ENCODE results near the gene GPR132.
"Not testable (repeated sequence)": the region's sequence is repeated elsewhere in the genome, so short reads cannot be mapped to it uniquely, and the experiment has no call there.

Gene GPR132

GRCh38 chr14:105091517-105092170 is 26.4 kb upstream of the GPR132 start:
- in situ Hi-C loops (cut with HindIII; ENCODE audit: low sequenced_read_pairs) = no loop called here

- in situ Hi-C loops (cut with HindIII; ENCODE audit: low sequenced_read_pairs) = no loop called here
These were observed 25.9 kb upstream of the GPR132 start for GRCh38 chr14:105091054-105091516.

- in situ Hi-C loops (cut with HindIII; ENCODE audit: low sequenced_read_pairs) = no loop called here
These were observed 25.3 kb upstream of the GPR132 start for GRCh38 chr14:105090493-105091053.

DNA sequence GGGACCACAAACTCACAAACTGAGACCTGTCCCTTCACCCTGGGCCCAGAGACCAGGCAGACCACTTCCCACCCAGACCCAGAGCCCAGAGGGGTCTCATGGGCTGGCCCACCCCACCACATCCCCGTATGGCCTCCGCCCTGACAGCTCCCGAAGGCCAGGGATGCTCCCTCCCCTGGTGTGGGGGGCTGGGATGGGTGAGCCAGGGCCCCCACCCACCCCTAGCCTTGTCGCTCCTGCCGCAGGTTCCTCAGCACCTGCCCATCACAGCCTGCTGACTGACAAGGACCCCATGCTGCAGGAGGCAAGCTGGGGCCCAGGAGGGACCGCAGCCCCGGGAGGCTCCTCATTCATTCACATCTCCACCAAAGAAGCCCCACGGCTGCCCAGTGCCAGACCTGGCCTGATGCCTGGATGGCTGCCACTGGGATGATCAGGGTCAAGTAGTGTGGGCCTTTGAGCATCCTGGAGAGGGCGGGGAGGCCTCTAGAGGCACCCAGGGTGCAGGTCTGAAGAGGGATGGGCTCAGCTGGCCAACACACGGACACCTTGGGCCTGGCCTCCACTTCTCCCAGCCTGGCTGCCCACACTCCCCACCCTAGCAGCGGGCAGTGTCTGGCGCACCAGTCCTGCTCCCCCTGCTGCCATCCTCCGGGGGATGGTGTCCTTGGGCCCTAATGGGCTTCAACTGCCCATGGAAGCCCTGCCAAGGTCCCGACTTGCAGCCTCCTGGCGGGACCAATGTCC is 24.7 kb upstream of the GPR132 start:
- in situ Hi-C loops (cut with HindIII; ENCODE audit: low sequenced_read_pairs) = no loop called here

DNA sequence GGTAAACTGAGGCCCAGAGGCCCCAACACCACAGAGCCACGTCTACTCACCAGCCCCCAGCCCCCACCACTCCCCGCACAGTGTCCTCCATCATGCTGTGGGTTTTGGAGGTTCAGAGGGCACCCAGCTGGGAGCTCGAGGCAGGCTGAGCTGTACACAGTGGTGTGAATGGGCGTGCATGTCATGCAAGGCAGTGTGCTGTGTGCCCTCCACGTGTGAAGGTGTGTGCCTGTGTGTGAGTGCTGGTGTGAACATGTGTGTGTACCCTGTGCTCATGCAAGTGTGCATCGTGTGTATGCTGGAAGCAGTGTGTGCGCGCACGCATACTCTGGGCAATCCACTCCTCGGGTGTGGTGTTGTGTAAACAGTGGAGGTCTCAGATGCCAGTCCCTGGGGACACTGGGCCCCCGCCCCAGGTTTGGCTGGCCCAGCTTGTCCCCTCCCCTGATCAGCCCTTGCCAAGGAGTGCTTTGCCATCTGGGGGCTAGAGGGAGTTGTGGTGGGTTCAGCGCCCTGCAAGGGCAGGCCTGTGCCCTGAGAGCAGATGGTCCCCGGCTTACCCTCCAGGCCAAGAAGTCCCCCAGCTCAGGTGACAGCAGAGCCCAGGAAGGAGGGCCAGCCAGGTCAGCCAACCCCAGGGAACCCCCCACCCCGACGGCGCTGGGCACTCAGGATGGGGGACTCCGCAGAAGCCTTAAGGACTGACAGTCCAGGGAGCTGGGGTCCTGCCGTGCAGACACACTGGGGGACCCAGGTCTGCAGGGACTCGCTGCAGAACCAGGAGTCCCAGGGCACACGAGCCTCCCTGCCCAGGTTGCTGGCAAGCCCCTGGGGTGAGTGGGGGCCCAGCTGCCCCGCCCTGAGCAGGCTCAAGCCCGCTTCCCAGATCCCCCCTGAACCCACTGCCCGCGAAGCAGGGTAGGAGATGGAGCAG is 23.8 kb upstream of the GPR132 start:
- in situ Hi-C loops (cut with HindIII; ENCODE audit: low sequenced_read_pairs) = no loop called here

DNA sequence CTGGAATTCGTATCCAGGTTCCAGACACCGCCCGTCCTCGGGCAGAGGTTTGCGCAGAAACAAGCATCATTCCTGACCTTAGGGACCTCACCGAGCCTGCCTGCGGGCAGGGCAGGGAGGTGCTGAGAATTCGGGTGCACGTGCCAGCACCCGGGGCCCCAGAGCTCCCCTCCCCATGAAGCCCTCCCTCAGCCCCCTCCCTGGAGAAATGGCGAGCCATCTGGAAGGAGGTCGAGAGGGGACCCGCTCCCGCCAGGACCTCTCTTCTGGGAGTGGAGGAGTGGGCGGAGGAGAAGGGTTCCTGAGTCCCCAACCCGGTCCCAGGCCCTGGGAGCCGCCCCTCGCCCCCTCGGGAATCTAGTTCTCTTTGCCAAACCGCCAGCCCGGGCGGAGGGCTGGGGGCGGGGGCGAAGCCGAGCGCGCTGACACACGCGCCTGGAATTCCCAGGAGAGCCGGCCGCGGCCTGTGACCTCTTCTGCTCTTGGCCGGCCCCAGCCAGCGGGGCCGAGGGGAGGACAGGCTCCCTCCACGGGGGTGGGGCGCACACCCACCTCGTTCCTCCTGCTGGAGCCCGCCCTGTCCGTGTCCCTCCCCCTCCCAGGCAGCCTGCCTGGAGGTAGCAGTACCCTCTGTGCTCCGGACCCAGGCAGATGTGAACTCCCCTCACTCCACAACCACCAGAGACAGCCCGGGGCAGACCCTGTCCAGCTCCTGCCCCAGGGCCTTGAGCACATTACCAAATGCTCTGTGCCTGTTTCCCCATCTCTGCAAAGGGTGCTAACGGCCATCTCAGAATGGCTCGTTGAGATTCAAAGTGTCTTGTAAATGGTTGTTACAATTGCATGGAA is 23.0 kb upstream of the GPR132 start:
- in situ Hi-C loops (cut with HindIII; ENCODE audit: low sequenced_read_pairs) = no loop called here

DNA sequence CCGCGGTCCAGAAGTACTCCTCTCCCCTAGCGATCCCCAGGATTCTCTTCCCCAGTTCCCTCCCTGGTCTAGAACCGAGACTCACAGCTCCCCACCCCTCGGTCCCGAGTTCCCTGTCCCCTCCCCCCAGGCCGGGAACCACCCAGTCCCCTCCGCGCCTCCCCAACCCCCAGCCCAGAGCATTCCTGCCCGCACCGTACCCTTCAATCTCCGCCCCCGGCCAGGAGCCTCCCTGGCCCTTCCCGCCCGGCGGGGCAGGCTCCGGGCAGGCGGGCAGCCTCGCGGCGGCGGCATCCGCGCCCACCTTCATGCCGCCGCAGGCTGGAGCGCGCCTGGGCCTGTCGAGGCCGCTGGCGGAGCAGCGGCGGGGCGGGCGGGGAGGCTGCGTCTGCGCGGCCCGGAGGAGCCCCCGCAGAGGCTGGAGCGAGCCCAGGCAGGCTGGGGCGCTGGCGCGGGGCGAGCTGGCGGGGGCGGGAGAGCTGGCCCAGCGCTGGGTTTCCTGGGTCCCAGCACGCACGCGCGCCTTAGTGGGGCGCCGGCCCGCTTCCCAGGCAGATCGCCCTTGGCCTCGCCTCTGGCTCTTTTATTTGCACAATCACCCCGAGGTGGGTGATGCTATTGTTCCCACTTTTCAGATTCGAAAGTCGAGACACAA is 22.2 kb upstream of the GPR132 start:
- in situ Hi-C loops (cut with HindIII; ENCODE audit: low sequenced_read_pairs) = no loop called here

- in situ Hi-C loops (cut with HindIII; ENCODE audit: low sequenced_read_pairs) = no loop called here
These were observed 21.6 kb upstream of the GPR132 start for GRCh38 chr14:105086833-105087307.

GRCh38 chr14:105085766-105086165 is 20.5 kb upstream of the GPR132 start:
- in situ Hi-C loops (cut with HindIII; ENCODE audit: low sequenced_read_pairs) = no loop called here

- in situ Hi-C loops (cut with HindIII; ENCODE audit: low sequenced_read_pairs) = no loop called here
These were observed 19.7 kb upstream of the GPR132 start for GRCh38 chr14:105084741-105085571.

- in situ Hi-C loops (cut with HindIII; ENCODE audit: low sequenced_read_pairs) = no loop called here
These were observed 18.9 kb upstream of the GPR132 start for GRCh38 chr14:105083926-105084685.

DNA sequence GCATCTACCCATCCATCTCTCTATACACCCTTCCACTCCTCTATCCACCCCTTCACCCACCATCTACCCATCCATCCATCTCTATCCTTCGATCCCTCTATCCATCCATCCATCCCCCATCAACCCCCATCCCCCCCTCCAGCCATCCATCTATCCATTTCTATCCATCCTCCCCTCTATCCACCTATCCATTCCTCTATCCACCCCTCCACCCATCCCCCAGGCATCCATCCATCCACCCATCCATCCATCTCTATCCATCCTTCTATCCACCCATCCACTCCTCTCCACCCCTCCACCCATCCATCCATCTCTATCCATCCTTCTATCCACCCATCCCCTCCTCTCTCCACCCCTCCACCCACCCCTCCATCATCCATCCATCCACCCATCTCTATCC is 17.5 kb upstream of the GPR132 start:
- in situ Hi-C loops (cut with HindIII; ENCODE audit: low sequenced_read_pairs) = no loop called here

DNA sequence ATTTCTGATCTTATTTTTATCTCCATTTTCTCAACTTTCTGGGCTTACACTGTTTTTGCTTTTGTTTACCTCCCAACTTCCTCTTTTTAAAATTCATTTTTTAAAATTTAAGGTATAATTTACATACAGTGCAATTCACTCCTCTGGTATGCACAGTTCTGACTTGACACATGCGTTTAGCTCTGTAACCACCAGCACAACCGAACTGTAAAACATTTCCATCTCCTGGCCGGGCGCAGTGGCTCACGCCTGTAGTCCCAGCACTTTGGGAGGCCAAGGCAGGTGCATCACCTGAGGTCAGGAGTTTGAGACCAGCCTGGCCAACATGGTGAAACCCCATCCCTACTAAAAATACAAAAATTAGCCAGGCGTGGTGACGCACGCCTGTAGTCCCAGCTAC is 16.2 kb upstream of the GPR132 start:
- in situ Hi-C loops (cut with HindIII; ENCODE audit: low sequenced_read_pairs) = not testable (repeated sequence)

- in situ Hi-C loops (cut with HindIII; ENCODE audit: low sequenced_read_pairs) = no loop called here
These were observed 14.9 kb upstream of the GPR132 start for GRCh38 chr14:105080161-105080560.

DNA sequence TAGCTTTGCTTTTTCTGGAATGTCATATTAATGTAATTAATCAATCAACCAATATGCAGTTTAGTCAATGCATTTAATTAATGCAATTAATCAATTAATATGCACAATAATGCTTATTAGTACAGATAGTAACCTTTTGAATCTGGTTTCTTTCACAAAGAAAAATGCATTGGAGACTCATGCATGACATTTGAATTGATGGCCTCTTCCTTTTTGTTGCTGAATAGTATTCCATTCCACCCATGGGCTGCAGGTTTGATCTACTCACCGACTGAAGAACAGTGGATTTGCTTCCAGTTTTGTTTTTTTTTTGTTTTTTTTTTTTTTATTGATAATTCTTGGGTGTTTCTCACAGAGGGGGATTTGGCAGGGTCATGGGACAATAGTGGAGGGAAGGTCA is 13.1 kb upstream of the GPR132 start:
- in situ Hi-C loops (cut with HindIII; ENCODE audit: low sequenced_read_pairs) = no loop called here

GRCh38 chr14:105077649-105077995 is 12.4 kb upstream of the GPR132 start:
- in situ Hi-C loops (cut with HindIII; ENCODE audit: low sequenced_read_pairs) = no loop called here

DNA sequence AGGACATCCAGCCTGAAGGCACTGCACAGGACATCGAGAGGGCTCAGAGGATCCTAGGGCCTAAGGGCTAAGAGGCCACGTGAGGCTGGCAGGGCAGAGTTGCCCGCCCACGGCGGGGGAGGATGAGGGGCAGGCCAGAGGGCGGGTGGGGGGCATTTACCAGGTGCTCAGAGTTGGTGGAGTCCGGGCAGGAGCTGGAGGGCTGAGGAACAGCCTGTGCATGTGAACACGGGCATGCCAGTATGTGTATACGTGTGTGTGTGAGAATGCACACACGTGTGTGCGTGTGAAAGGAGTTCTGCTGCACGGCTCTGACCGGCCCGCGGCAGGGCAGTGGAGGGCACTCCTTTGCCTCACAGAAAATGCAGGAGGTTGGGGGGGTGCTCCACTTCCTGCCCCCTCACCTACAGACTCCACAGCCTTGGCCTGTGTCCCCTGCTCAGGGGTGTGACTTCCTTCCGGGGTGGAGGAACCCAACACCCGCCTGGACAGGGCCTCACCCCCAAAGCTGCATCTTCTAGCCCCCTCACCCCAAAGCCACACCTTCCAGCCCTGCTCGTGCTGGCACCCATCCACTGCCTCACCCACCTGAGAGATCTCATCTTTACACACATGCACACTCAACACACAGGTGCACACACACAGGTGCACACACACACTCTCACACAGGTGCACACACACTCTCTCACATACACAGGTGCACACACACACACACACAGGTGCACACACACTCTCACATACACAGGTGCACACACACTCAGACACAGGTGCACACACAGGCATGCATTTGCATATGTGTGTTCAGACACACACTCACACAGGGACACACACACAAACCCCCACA is 11.8 kb upstream of the GPR132 start:
- in situ Hi-C loops (cut with HindIII; ENCODE audit: low sequenced_read_pairs) = no loop called here
